K562 (cell line): ENCODE measurements around the gene WFDC6. TPM values are rescaled to one million over a fixed set of nuclear protein-coding genes. Genes with fewer than 3 reads are reported as not detected.

Experiments
- C11orf30 ChIP-seq: fragments of 450-650 bp; IDR thresholded peaks from 2 replicates; pipeline ENCODE4 v1.6.1; 2016; ENCODE audit warnings: low read depth, mild to moderate bottlenecking
- NFE2L1 ChIP-seq: fragments of 450-650 bp; IDR thresholded peaks from 2 replicates; pipeline ENCODE4 v1.6.1; 2016; ENCODE audit warnings: missing genetic modification characterization, low read depth, mild to moderate bottlenecking, missing compliant biosample characterization, moderate library complexity, borderline replicate concordance
- NUFIP1 ChIP-seq: fragments of 450-650 bp; IDR thresholded peaks from 2 replicates; pipeline ENCODE4 v1.6.1; 2018; ENCODE audit not compliant: partially characterized antibody
- SNIP1 ChIP-seq: fragments of 450-650 bp; IDR thresholded peaks from 2 replicates; pipeline ENCODE4 v1.7.1; 2017; ENCODE audit warnings: low read depth, mild to moderate bottlenecking
- SP1 ChIP-seq: sonication (generic); formaldehyde crosslinking; IDR thresholded peaks from 2 replicates; pipeline ENCODE4 v1.8.1; 2022; ENCODE audit warnings: mild to moderate bottlenecking, missing genetic modification reagents
- THRB ChIP-seq: fragments of 450-650 bp; formaldehyde crosslinking; conservative IDR thresholded peaks from 2 replicates; pipeline ENCODE4 v1.4.0; 2022; ENCODE audit warnings: mild to moderate bottlenecking, missing genetic modification characterization
- ZMIZ1 ChIP-seq, 2 experiments: fragments of 150-350 bp in 1 of 2; IDR thresholded peaks; 2 replicates each; pipeline ENCODE4 v1.6.1; 2012 to 2016; ENCODE audit warnings: low read depth in 2 of 2, low read length in 2 of 2, mild to moderate bottlenecking in 1 of 2, moderate library complexity in 1 of 2
- ZNF583 ChIP-seq: fragments of 250-450 bp; sonication (Bioruptor Pico); IDR thresholded peaks from 2 replicates; pipeline ENCODE4 v1.4.0; 2020
- ZNF764 ChIP-seq: fragments of 250-450 bp; sonication (Bioruptor Pico); IDR thresholded peaks from 2 replicates; pipeline ENCODE4 v1.4.0; 2020; ENCODE audit warnings: low read depth, mild to moderate bottlenecking, moderate library complexity
- polyA plus RNA-seq, 8 experiments: library from polyadenylated mRNA; depleted of rRNA in 4 of 8; stranded (reverse) in 5 of 8; unstranded in 3 of 8; fragments of >200 nt; fragmentation: Nextera tagmentation in 2 of 8; fragmentation: Illumina TruSeq in 1 of 8; extraction: Ambion mirVana in 2 of 8; extraction: Trizol in 1 of 8; gene quantifications; 2 replicates each; pipeline versions ENCODE4 v1.2.1 to v1.2.3, GENCODE V29; 2011 to 2014; ENCODE audit warnings: inconsistent platforms in 1 of 8, missing spikeins in 1 of 8
- total RNA-seq, 7 experiments: library from RNA; depleted of rRNA in 6 of 7; stranded (reverse); fragments of >200 nt in 6 of 7; fragmentation: Illumina TruSeq in 2 of 7; extraction: Trizol in 2 of 7; gene quantifications; 2 replicates each; pipeline versions ENCODE4 v1.2.1 to v1.2.3, GENCODE V29; 2011 to 2021; ENCODE audit warnings: low replicate concordance in 1 of 7
- TF ChIP-seq, protein P1 (sequence below), 2 experiments: fragments of 450-650 bp; IDR thresholded peaks; 2 replicates each; pipeline ENCODE4 v1.6.1; 2016; ENCODE audit warnings: mild to moderate bottlenecking in 2 of 2, borderline replicate concordance in 1 of 2, low read depth in 1 of 2, moderate library complexity in 1 of 2

Gene WFDC6
- total and polyA plus RNA-seq, 9 of the 15 experiments (the other 6 are each of a cell fraction or from before 2014, with no cell fraction given) = not detected

GRCh38 chr20:45508068-45508886 lies 31.0 kb downstream of the WFDC6 start (continued):
- TF ChIP-seq THRB (CRISPR knock-in tag) (no peak), C11orf30 (0 out of 2 replicates have a peak, but pooled peaks have one; percentile 5), ZNF583 (0 out of 2 replicates have a peak, but pooled peaks have one; percentile 36), SP1 (CRISPR knock-in tag) (no peak), ZMIZ1 (IDR thresholded peaks at IDR 0.05; ENCODE audit: low read depth in 2 of 2, low read length in 2 of 2) (no peak), NFE2L1 (tag) (no peak), ZNF764 (no peak), NUFIP1 (no peak), SNIP1 (no peak)
- TF ChIP-seq, protein P1, sequence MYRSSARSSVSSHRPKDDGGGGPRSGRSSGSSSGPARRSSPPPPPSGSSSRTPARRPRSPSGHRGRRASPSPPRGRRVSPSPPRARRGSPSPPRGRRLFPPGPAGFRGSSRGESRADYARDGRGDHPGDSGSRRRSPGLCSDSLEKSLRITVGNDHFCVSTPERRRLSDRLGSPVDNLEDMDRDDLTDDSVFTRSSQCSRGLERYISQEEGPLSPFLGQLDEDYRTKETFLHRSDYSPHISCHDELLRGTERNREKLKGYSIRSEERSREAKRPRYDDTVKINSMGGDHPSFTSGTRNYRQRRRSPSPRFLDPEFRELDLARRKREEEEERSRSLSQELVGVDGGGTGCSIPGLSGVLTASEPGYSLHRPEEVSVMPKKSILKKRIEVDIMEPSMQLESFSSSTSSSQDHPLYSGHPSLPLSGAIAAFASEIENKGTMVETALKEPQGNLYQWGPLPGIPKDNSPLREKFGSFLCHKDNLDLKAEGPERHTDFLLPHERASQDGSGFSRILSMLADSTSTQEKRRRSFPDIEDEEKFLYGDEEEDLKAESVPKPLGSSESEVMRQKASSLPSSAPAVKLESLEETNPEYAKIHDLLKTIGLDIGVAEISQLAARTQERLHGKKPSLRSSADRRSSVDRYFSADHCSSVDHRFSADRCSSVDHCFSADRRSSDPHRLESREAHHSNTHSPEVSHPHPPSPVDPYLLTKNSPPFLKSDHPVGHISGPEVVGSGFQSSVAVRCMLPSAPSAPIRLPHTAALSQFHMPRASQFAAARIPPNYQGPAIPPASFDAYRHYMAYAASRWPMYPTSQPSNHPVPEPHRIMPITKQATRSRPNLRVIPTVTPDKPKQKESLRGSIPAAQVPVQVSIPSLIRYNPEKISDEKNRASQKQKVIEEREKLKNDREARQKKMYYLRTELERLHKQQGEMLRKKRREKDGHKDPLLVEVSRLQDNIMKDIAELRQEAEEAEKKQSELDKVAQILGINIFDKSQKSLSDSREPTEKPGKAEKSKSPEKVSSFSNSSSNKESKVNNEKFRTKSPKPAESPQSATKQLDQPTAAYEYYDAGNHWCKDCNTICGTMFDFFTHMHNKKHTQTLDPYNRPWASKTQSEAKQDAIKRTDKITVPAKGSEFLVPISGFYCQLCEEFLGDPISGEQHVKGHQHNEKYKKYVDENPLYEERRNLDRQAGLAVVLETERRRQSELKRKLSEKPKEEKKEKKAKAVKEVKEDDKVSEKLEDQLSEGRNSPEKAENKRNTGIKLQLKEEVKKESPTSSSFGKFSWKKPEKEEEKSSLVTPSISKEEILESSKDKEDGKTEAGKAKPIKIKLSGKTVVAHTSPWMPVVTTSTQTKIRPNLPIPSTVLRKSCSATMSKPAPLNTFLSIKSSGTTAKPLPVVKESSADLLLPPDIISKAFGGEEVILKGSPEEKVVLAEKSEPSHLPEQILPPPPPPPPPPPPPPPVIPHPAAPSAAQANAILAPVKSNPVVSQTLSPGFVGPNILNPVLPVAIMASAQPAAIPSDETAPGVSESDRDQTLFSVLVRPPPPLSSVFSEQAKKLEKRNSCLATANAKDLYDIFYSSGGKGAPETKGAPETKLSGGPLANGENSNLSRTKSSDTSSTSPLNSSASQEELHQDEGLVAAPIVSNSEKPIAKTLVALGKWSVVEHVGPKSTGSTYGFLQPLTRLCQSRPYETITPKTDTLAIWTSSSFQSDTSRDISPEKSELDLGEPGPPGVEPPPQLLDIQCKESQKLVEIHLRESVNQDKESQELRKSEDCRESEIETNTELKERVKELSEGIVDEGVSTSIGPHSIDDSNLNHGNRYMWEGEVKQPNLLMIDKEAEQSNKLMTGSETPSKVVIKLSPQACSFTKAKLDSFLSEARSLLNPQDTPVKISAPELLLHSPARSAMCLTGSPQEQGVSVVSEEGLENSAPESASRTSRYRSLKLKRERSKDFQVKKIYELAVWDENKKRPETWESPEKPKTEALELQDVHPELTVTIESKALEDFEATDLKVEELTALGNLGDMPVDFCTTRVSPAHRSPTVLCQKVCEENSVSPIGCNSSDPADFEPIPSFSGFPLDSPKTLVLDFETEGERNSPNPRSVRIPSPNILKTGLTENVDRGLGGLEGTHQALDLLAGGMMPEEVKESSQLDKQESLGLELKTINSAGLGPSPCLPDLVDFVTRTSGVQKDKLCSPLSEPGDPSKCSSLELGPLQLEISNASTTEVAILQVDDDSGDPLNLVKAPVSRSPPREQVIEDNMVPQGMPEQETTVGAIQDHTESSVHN (IDR thresholded peaks at IDR 0.05; ENCODE audit: borderline replicate concordance in 1 of 2, low read depth in 1 of 2) = no peak
